GM21737 (cell line): ENCODE results near the gene KDM2B.

Experiments used
- ATAC-seq: cut with Tn5 transposase; IDR thresholded peaks from one replicate; pipeline ENCODE4 v1.9.1; 2021; ENCODE audit warnings: mild to moderate bottlenecking, moderate library complexity; ENCODE audit not compliant: unreplicated experiment

The KDM2B gene

GRCh38 chr12:121568518-121568917, 12.3 kb downstream of the KDM2B start:
- ATAC-seq, result no peak

GRCh38 chr12:121565076-121565475, 15.7 kb downstream of the KDM2B start:
- no peak for ATAC-seq

- no peak for ATAC-seq
Observed at GRCh38 chr12:121562488-121562887, 18.3 kb downstream of the KDM2B start.

- ATAC-seq, result no peak
Observed at GRCh38 chr12:121561009-121561395, 19.8 kb downstream of the KDM2B start.

- no peak for ATAC-seq
Observed at GRCh38 chr12:121560392-121561008, 20.3 kb downstream of the KDM2B start.

GRCh38 chr12:121558956-121559355, 21.9 kb downstream of the KDM2B start:
- ATAC-seq, result no peak

GRCh38 chr12:121550974-121551634, 29.7 kb downstream of the KDM2B start:
- no peak for ATAC-seq

- no peak for ATAC-seq
Observed at GRCh38 chr12:121549075-121549474, 31.7 kb downstream of the KDM2B start.

GRCh38 chr12:121545480-121545879, 35.3 kb downstream of the KDM2B start:
- ATAC-seq, result no peak

- no peak for ATAC-seq
Observed at GRCh38 chr12:121543786-121544185, 37.0 kb downstream of the KDM2B start.

GRCh38 chr12:121539908-121540307, 40.9 kb downstream of the KDM2B start:
- no peak for ATAC-seq

GRCh38 chr12:121538699-121539061, 42.1 kb downstream of the KDM2B start:
- ATAC-seq, result no peak

- peak; percentile 17 for ATAC-seq
Observed at GRCh38 chr12:121537814-121538698, 42.8 kb downstream of the KDM2B start.

- peak; percentile 57 for ATAC-seq
Observed at GRCh38 chr12:121536899-121537813, 43.7 kb downstream of the KDM2B start.

- peak; percentile 40 for ATAC-seq
Observed at GRCh38 chr12:121536054-121536898, 44.5 kb downstream of the KDM2B start.

GRCh38 chr12:121535150-121536053, 45.4 kb downstream of the KDM2B start:
- ATAC-seq, result no peak

GRCh38 chr12:121534495-121535148, 46.2 kb downstream of the KDM2B start:
- peak; percentile 17 for ATAC-seq

- ATAC-seq, result no peak
Observed at GRCh38 chr12:121533394-121534090, 47.3 kb downstream of the KDM2B start.
